ENCODE measurements around the gene SPRED3.
"Not testable (repeated sequence)": the region's sequence is repeated elsewhere in the genome, so short reads cannot be mapped to it uniquely, and the experiment has no call there.

SPRED3 gene

GRCh38 chr19:38388349-38389100, at the start of gene SPRED3:
SPRED3 (plus strand) TSS chr19:38388697; CDS start chr19:38390303, 1,606 bp downstream.
- no peak for TF ChIP-seq CTCF (conservative IDR thresholded peaks at IDR 0.05; ENCODE audit: low read depth, low read length)
- H3K4me3 ChIP-seq (ENCODE audit: low read depth, low read length), result peak within 1 kb of the TSS; percentile 68
- DNase-seq (ENCODE audit: low read depth), result peak; percentile 61

GRCh38 chr19:38339011-38339410, 49.5 kb upstream of the SPRED3 start:
- not testable (repeated sequence) for DNase-seq (ENCODE audit: low read depth); H3K4me3 ChIP-seq (ENCODE audit: low read depth, low read length)

- DNase-seq (ENCODE audit: low read depth), result no peak
- no peak overlapping the region for H3K4me3 ChIP-seq (ENCODE audit: low read depth, low read length)
- no peak for TF ChIP-seq CTCF (conservative IDR thresholded peaks at IDR 0.05; ENCODE audit: low read depth, low read length)
These were observed 47.6 kb upstream of the SPRED3 start for GRCh38 chr19:38340927-38341326.

- no peak overlapping the region for H3K4me3 ChIP-seq (ENCODE audit: low read depth, low read length)
- no peak for TF ChIP-seq CTCF (conservative IDR thresholded peaks at IDR 0.05; ENCODE audit: low read depth, low read length)
- DNase-seq (ENCODE audit: low read depth), result no peak
These were observed 41.7 kb upstream of the SPRED3 start for GRCh38 chr19:38346837-38347236.

- no peak overlapping the region for H3K4me3 ChIP-seq (ENCODE audit: low read depth, low read length)
- no peak for TF ChIP-seq CTCF (conservative IDR thresholded peaks at IDR 0.05; ENCODE audit: low read depth, low read length)
- no peak for DNase-seq (ENCODE audit: low read depth)
These were observed 37.6 kb upstream of the SPRED3 start for GRCh38 chr19:38350883-38351282.

GRCh38 chr19:38351865-38352395, 36.6 kb upstream of the SPRED3 start:
- H3K4me3 ChIP-seq (ENCODE audit: low read depth, low read length), result no peak overlapping the region
- DNase-seq (ENCODE audit: low read depth), result no peak
- no peak for TF ChIP-seq CTCF (conservative IDR thresholded peaks at IDR 0.05; ENCODE audit: low read depth, low read length)

GRCh38 chr19:38352611-38353010, 35.9 kb upstream of the SPRED3 start:
- no peak overlapping the region for H3K4me3 ChIP-seq (ENCODE audit: low read depth, low read length)
- TF ChIP-seq CTCF (conservative IDR thresholded peaks at IDR 0.05; ENCODE audit: low read depth, low read length), result no peak
- no peak for DNase-seq (ENCODE audit: low read depth)

Measured in choroid plexus epithelial cell (primary cell).